Skeletal muscle tissue (tissue), 4 donors: ENCODE data around the gene TCTN3. TPM values are rescaled to one million over a fixed set of nuclear protein-coding genes. Genes with fewer than 3 reads are reported as not detected.
A peak's percentile ranks its signal among the peaks of the same experiment; 100 is the strongest.
"Not testable (repeated sequence)": the region's sequence is repeated elsewhere in the genome, so short reads cannot be mapped to it uniquely, and the experiment has no call there.

Experiments
- H3K27ac ChIP-seq: one replicate; pipeline ENCODE4 v1.7.0; 2013; ENCODE audit warnings: mild to moderate bottlenecking, low read depth, low read length, inconsistent platforms
- H3K27me3 ChIP-seq, 3 donors: one replicate each; pipeline ENCODE4 v1.7.0; 2013; ENCODE audit warnings: low read length in 3 of 3; ENCODE audit not compliant: control insufficient read depth in 3 of 3, insufficient read depth in 3 of 3
- H3K36me3 ChIP-seq, 3 donors: one replicate each; pipeline ENCODE4 v1.7.0; 2013; ENCODE audit warnings: low read length in 3 of 3; ENCODE audit not compliant: control insufficient read depth in 3 of 3, insufficient read depth in 3 of 3
- H3K4me1 ChIP-seq, 3 donors: one replicate each; pipeline ENCODE4 v1.7.0; 2013; ENCODE audit warnings: low read length in 3 of 3, mild to moderate bottlenecking in 3 of 3; ENCODE audit not compliant: control insufficient read depth in 3 of 3, insufficient read depth in 3 of 3
- H3K4me3 ChIP-seq, 3 donors: one replicate each; pipeline ENCODE4 v1.7.0; 2013; ENCODE audit warnings: low read length in 3 of 3
- H3K9ac ChIP-seq, 3 donors: one replicate each; pipeline ENCODE4 v1.7.0; 2013; ENCODE audit warnings: low read length in 3 of 3, mild to moderate bottlenecking in 3 of 3, moderate library complexity in 2 of 3, low read depth in 1 of 3
- H3K9me3 ChIP-seq, 3 donors: one replicate each; pipeline ENCODE4 v1.7.0; 2013; ENCODE audit warnings: low read length in 3 of 3; ENCODE audit not compliant: control insufficient read depth in 3 of 3
- total RNA-seq: library from RNA; depleted of rRNA; stranded (reverse); fragments of >200 nt; gene quantifications from one replicate; pipeline ENCODE4 v1.2.3, GENCODE V29; 2014
- donor health status: Osteomylitis.

The TCTN3 gene, protein sequence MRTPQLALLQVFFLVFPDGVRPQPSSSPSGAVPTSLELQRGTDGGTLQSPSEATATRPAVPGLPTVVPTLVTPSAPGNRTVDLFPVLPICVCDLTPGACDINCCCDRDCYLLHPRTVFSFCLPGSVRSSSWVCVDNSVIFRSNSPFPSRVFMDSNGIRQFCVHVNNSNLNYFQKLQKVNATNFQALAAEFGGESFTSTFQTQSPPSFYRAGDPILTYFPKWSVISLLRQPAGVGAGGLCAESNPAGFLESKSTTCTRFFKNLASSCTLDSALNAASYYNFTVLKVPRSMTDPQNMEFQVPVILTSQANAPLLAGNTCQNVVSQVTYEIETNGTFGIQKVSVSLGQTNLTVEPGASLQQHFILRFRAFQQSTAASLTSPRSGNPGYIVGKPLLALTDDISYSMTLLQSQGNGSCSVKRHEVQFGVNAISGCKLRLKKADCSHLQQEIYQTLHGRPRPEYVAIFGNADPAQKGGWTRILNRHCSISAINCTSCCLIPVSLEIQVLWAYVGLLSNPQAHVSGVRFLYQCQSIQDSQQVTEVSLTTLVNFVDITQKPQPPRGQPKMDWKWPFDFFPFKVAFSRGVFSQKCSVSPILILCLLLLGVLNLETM
- total RNA-seq: 16.7 TPM

GRCh38 chr10:95693668-95694534, at the start of gene TCTN3:
Gene TCTN3 (minus strand): TSS chr10:95693927. CDS start chr10:95693899, 28 bp downstream.
- Histone ChIP-seq H3K27ac (peak within 1 kb of the TSS; percentile 70), H3K4me1 (peaks cover 7 to 13% (median 11%) of the 10 kb centered on the region in 3 donors), H3K9me3 (no peaks in the 10 kb centered on the region), H3K4me3 (peak within 1 kb of the TSS; percentile 87 to 97 (median 93)), H3K36me3 (peaks cover 4 to 22% (median 6%) of the 10 kb centered on the region in 3 donors), H3K27me3 (no peaks in the 10 kb centered on the region), H3K9ac (peak within 1 kb of the TSS; percentile 81 to 91 (median 91))

DNA sequence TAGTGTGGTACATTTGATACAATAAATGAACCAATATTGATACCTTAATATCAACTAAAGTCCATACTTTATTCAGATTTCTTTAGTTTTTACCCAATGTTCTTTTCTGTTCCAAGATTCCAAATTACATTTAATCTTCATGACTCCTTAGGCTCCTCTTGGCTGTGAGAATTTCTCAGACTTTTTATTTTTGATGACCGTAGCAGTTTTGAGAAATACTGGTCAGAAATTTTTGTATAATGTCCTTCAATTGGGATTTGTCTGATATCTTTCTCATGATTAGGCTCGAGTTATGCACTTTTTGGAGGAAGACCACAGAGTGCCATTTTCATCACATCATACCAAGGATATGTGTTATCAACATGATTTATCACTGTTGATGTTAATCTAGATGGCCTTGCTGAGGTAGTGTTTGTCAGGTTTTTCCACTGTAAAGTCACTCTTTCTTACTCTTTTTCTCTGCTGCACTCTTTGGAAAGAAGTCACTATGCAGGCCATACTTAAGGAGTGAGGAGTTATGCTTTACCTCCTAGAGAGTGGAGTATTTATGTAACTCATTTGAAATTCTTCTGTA, 49.3 kb upstream of the TCTN3 start:
- H3K36me3 ChIP-seq: no peaks in the 10 kb centered on the region
- H3K9me3 ChIP-seq: no peaks in the 10 kb centered on the region
- H3K27ac ChIP-seq: no peak overlapping the region
- peaks cover 0 to 3% (median 0%) of the 10 kb centered on the region in 3 donors for H3K4me1 ChIP-seq
- no peak overlapping the region for H3K9ac ChIP-seq
- H3K27me3 ChIP-seq: no peaks in the 10 kb centered on the region
- no peak overlapping the region for H3K4me3 ChIP-seq

- Histone ChIP-seq H3K27ac (peak overlapping the region; percentile 17), H3K27me3 (no peaks in the 10 kb centered on the region), H3K9ac (no peak overlapping the region)
Observed at GRCh38 chr10:95742485-95742884, 48.8 kb upstream of the TCTN3 start.

DNA sequence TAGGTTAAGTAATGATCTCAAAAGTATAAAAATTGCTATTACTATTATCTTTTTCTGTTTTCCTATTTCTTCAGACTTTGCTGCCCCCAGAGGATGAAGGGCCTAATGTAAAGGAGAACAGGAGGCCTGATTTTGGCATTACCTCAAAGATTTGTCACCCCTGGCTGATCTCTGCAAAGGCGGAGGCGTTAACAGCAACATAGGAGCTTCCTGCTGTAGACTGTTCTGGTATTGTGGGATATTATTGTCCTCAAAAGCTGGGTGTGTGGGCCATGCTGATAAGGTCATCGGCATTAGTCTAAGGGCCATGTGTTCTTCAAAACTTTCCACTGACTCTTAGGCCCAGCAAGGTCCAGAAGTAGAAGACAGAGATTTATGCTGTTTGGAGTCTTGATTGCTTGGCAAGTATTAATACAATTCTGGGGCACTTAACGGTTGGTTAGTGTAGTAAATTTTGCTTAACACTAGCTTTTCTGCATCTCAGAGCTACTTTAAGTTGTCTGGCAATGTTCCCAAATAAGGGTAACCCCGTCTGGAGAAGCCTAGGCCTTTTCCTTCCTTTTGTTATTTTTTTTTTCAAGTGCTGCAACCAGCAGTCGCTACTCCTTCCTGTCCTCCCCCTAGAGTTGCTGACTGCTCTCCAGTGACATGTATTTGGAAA, 48.2 kb upstream of the TCTN3 start:
- Histone ChIP-seq H3K9ac (no peak overlapping the region), H3K4me1 (peaks cover 0 to 3% (median 0%) of the 10 kb centered on the region in 3 donors), H3K9me3 (no peaks in the 10 kb centered on the region), H3K27ac (peak overlapping the region; percentile 17), H3K27me3 (no peaks in the 10 kb centered on the region), H3K36me3 (no peaks in the 10 kb centered on the region), H3K4me3 (no peak overlapping the region)

More at GRCh38 chr10:95742485-95742884, 48.8 kb upstream of the TCTN3 start:
- peaks cover 0 to 3% (median 0%) of the 10 kb centered on the region in 3 donors for H3K4me1 ChIP-seq
- H3K4me3 ChIP-seq: no peak overlapping the region
- H3K9me3 ChIP-seq: no peaks in the 10 kb centered on the region
- no peaks in the 10 kb centered on the region for H3K36me3 ChIP-seq

- H3K4me3 ChIP-seq: no peak overlapping the region
Observed at GRCh38 chr10:95739056-95739455, 45.3 kb upstream of the TCTN3 start.

GRCh38 chr10:95732907-95733306, 39.2 kb upstream of the TCTN3 start:
- not testable (repeated sequence) for H3K4me3 ChIP-seq, H3K27ac ChIP-seq, H3K36me3 ChIP-seq, H3K9me3 ChIP-seq, H3K27me3 ChIP-seq, H3K4me1 ChIP-seq, H3K9ac ChIP-seq

More at GRCh38 chr10:95739056-95739455, 45.3 kb upstream of the TCTN3 start:
- Histone ChIP-seq H3K9ac (no peak overlapping the region), H3K36me3 (no peaks in the 10 kb centered on the region), H3K9me3 (no peaks in the 10 kb centered on the region), H3K27me3 (no peaks in the 10 kb centered on the region), H3K4me1 (peaks cover 0 to 3% (median 0%) of the 10 kb centered on the region in 3 donors), H3K27ac (no peak overlapping the region)

DNA sequence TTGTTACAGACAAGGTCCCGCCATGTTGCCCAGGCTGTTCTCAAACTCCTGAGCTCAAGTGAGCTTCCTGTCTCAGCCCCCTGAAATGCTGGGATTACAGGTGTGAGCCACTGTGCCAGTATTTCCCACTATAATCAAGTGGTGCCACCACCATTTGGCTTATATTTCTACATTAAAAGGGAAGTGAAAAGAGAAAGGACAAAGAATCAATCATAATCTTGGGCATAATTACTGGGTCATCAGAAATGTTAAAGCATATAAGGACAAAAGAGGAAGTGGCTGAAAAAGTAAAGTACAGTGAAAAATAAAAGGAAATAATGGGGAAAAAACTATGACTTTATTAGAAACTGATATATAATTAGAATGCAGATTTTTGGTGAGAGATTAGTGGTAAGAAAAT, 36.5 kb upstream of the TCTN3 start:
- H3K36me3 ChIP-seq: no peaks in the 10 kb centered on the region
- H3K9me3 ChIP-seq: no peaks in the 10 kb centered on the region
- no peak overlapping the region for H3K27ac ChIP-seq
- no peak overlapping the region for H3K9ac ChIP-seq
- H3K4me1 ChIP-seq: peaks cover 0 to 3% (median 0%) of the 10 kb centered on the region in 3 donors
- no peak overlapping the region for H3K4me3 ChIP-seq
- no peaks in the 10 kb centered on the region for H3K27me3 ChIP-seq

DNA sequence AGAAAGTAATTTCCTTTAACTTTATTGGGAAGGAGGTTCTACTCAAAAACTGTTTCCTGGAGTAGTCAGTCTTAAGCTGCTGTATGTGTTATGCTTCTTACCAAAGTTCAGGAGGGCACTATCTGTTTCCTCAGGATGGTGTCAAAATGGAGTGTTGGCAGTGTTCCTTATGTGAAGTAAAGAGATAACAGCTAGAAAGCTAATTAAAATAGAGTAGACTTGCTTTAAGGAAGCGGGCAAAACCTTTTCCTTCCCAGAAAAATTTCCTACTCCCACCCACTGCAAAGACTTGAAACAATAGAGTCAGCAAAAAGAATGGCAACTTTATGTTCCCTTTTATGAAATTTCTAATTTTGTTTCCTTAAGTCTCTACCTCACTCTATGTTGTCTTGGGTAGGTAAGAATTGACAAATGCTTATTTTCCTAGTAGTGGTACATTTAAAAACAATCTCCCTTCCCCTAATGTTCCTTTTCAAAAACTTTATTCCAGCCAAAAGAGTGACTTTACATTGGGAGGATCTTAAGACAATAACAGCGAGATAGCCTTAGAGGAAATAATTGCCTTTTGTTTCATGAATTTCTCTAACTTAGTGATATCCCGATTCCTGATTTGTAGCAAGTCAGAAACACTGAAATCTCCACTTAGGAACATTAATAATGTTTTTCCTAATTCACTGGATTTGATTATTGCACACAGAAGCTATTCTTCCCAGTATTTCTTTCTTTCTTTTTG, 35.8 kb upstream of the TCTN3 start:
- H3K27me3 ChIP-seq: no peaks in the 10 kb centered on the region
- H3K27ac ChIP-seq: no peak overlapping the region
- no peak overlapping the region for H3K9ac ChIP-seq
- no peaks in the 10 kb centered on the region for H3K9me3 ChIP-seq
- no peaks in the 10 kb centered on the region for H3K36me3 ChIP-seq
- peaks cover 0 to 3% (median 0%) of the 10 kb centered on the region in 3 donors for H3K4me1 ChIP-seq
- no peak overlapping the region for H3K4me3 ChIP-seq

DNA sequence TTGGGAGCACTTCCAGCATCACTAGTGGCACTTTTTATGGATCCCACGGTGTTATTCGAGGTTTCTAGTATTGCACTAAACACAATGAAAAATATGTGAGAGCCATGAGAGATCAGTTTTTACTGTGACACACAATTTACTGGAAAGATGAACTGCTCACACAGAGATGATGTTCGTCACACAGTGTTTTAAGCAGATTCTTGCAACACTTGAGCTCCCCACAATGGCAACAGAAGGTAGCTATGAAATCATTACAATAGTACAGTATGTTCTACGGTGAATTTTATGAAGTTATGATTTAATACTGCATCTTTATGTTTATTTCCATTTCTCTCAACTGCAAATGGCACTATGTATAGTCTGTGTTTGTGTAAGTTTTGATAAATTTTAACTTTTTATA, 34.8 kb upstream of the TCTN3 start:
- no peaks in the 10 kb centered on the region for H3K27me3 ChIP-seq
- H3K4me1 ChIP-seq: peaks cover 0 to 3% (median 0%) of the 10 kb centered on the region in 3 donors
- H3K9ac ChIP-seq: no peak overlapping the region
- no peak overlapping the region for H3K4me3 ChIP-seq
- no peaks in the 10 kb centered on the region for H3K36me3 ChIP-seq
- H3K27ac ChIP-seq: no peak overlapping the region
- no peaks in the 10 kb centered on the region for H3K9me3 ChIP-seq
